ENCODE data around the gene TNN.

TNN gene

GRCh38 chr1:175179837-175180590 is 112.4 kb downstream of the TNN start:
- no peak for DNase-seq

DNA sequence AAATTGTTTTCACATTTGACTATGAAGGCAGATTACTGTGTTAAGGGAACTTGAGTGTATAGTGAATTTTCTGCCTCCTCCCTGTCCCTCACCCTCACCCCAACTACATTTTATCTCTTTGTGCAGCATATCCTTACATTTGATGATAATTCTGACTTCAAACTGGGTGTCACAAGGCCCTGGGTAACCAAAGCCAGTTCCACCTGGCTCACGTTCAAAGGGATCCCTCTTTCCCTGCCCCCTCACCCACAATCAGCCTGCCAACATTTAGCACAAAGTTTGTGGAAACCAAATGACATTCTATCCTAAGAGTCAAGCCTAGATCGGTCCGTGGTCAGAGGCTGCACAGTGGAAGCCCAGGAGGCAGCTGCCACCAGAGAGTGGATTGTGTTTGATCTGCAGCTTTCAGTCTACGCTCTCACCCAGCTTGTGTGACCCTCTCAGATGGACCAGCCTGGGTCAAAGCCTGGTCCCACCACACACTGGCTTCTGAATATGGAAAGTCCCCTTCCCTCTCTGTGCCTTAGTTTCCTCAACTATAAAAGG is 114.6 kb downstream of the TNN start:
- no peak for DNase-seq

DNA sequence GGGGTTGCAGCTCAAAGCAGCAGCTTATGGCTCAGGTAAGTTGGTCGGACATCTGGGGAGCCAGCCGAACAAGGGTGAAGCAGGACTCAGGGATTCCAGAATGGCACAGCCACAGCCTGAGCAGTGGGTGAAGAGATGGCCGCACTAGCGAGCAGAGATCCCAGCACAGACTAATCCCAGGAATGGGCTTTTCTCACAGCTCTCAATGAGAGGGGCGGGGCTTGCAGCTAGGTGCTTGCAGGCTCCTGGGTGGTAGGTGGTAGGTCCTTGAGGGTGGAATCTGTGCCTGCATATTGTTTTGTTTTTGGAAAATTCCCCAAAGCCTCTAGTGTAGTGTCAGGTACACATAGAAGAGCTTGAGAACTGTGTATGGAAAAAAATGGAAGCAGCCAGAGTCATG is 116.0 kb downstream of the TNN start:
- DNase-seq, result no peak

GRCh38 chr1:175185903-175186302 is 118.3 kb downstream of the TNN start:
- DNase-seq, result no peak

DNA sequence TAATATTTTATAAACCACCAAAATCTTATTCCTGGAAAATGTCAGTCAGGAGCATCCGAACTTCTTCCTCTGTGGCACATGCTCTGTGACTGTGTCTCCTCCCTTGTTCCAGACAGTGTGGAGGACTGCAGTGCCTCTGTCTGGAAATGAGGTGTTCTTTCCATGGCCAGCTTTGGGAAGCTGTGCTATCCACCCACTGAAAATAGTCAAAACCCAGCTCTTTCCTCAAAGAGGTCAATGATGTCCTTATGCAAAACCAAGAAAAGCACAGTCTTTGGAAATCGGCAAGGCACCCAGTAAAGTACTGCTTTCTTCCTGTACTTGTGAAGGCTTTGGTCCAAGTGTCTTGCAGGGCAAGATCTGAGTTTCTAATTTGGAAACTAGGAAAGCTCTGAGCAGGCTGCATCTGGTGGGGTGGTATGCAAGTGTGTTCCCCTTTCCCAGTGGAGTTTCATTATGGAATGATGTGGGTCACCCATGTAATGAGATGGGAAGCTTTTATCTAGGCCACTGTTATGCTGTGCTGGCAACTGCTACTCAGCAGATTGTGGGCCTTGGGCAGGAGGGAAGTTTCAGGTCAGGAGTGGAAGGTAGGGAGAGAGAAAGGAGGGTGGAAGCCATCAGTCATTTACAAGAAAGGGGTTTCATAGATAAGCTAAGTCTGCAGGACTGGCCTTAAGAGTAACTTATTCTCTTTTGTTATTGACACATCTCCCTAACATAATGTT is 119.0 kb downstream of the TNN start:
- DNase-seq, result no peak

DNA sequence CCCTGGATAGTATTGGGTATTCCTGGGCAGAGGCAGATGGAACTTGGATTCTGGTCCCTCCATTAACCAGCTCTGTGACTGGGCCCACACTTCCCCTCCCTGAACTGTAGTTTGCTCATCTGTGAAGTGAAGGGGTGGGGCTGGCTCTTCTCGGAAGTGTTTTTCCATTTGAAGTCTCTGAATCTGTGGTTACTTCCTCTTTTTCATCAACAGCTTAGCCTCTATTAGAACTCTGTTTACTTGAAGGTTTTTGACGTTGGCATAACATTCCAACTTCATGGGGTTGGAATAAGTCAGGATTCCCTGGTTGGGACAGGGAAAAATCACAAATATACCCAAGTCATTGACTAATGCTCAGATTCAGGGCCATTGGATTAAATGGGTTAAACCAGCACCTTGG is 121.3 kb downstream of the TNN start:
- no peak for DNase-seq

DNA sequence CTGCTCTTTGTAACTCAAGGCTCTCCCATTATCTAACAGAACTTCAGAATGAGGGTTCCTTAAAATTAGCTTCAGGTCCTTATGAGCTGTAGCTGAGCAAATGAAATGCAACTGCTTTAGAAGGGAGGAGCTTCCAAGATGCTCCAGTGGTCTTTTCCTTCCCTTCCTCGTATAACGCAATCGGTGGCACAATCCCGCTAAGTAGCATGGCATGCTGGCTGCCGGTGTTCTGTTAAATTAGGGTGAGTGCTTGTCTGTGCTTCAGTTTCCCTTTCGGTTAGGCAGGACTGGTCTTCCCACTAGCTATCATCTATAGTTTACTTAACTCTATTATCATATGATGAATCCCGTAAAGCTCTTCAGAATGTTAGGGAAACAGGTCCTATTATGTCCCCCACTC is 124.0 kb downstream of the TNN start:
- no peak for DNase-seq

GRCh38 chr1:175192111-175192629 is 124.5 kb downstream of the TNN start:
- DNase-seq, result peak; percentile 5

DNA sequence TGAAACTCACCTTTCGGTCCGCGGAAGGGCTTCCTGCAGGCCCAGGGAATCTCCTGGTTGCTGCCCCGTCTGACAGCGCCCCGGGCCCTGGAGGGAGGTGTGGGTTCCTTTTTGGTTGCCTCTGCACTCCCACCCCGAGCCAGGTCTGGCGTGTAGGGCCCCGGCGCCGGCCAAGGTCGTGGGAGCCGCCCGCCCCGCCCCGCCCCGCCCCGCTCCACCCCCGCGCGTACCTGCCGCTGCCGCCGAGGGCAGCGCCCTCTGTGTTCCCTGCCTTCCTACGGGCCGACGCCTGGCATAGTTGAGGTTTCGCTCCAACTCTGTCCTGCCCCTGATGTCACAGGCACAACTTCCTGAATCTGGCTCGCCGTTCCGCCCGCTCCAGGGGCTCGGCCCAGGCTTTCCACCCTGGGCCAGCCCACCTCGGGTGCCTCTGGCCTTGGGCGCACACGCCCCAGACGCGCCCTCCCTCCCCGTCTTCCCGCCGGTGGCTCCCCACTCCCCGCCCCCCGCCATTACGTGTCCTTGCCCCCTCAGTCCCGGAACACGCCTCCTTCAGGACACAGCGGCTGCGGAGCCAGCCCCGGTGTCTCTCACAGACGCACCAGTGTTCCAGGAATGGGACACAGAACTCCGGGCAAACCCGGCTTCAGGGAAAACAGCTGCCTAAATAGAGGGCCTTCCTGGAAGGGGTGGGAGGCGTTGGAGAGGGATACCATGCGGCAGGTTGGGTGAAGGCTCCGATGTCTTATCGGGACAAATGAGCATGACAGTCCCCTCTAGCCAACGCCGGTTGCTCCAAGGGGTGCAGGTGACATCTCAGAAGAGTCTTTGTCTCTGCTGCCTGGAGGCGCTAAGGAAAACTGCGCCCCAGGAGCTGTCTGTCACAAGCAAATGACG is 125.2 kb downstream of the TNN start, which contains the start of gene KIAA0040:
Gene KIAA0040 (minus strand): TSS at position 147 of the 897 bp plus-strand sequence. CDS start 31,763 bp downstream, outside the sequence.
- peak; percentile 34 for DNase-seq

GRCh38 chr1:175193527-175193910 is 125.9 kb downstream of the TNN start:
- DNase-seq, result no peak

- no peak for DNase-seq
Measured at GRCh38 chr1:175195281-175195680, 127.6 kb downstream of the TNN start.

GRCh38 chr1:175195798-175196197 is 128.2 kb downstream of the TNN start:
- no peak for DNase-seq

- no peak for DNase-seq
Measured at GRCh38 chr1:175197531-175197930, 129.9 kb downstream of the TNN start.

All from NCI-H1694 treated with DMSO at 0.1 percent for 48 hours (cell line).